Sigmoid colon (tissue), 4 donors: ENCODE measurements around the gene SHANK1.

Experiments
- EP300 ChIP-seq, 4 donors: sonication (generic); formaldehyde crosslinking; IDR thresholded peaks; one replicate each; pipeline ENCODE4 v1.6.1; 2017; ENCODE audit warnings: antibody characterized with exemption in 4 of 4
- POLR2A ChIP-seq, 2 donors: fragments of 450-650 bp; IDR thresholded peaks; one replicate each; pipeline ENCODE4 v1.6.1; 2016; ENCODE audit warnings: antibody characterized with exemption in 2 of 2, mild to moderate bottlenecking in 2 of 2, moderate library complexity in 2 of 2
- POLR2AphosphoS5 ChIP-seq, 4 donors: sonication (generic); formaldehyde crosslinking; IDR thresholded peaks; one replicate each; pipeline ENCODE4 v1.6.1; 2017; ENCODE audit warnings: antibody characterized with exemption in 4 of 4
- TF ChIP-seq, protein P1 (sequence below), 4 experiments: fragments of 450-650 bp in 3 of 4; fragments of 200-600 bp in 1 of 4; IDR thresholded peaks; one replicate each; pipeline ENCODE4 v1.5.1; 2016 to 2019; ENCODE audit warnings: antibody characterized with exemption in 4 of 4, mild to moderate bottlenecking in 3 of 4, moderate library complexity in 2 of 4

- TF ChIP-seq POLR2A (IDR thresholded peaks at IDR 0.05) (no peak), EP300 (IDR thresholded peaks at IDR 0.05) (no peak), POLR2AphosphoS5 (IDR thresholded peaks at IDR 0.05) (no peak)
- TF ChIP-seq, protein P1, sequence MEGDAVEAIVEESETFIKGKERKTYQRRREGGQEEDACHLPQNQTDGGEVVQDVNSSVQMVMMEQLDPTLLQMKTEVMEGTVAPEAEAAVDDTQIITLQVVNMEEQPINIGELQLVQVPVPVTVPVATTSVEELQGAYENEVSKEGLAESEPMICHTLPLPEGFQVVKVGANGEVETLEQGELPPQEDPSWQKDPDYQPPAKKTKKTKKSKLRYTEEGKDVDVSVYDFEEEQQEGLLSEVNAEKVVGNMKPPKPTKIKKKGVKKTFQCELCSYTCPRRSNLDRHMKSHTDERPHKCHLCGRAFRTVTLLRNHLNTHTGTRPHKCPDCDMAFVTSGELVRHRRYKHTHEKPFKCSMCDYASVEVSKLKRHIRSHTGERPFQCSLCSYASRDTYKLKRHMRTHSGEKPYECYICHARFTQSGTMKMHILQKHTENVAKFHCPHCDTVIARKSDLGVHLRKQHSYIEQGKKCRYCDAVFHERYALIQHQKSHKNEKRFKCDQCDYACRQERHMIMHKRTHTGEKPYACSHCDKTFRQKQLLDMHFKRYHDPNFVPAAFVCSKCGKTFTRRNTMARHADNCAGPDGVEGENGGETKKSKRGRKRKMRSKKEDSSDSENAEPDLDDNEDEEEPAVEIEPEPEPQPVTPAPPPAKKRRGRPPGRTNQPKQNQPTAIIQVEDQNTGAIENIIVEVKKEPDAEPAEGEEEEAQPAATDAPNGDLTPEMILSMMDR (IDR thresholded peaks at IDR 0.05) = no peak
These were observed 89.8 kb downstream of the SHANK1 start for GRCh38 chr19:50629801-50630200.
